ENCODE results near the gene MYOC. TPM values are rescaled to one million over a fixed set of nuclear protein-coding genes. Genes with fewer than 3 reads are reported as not detected.

MYOC gene
- total RNA-seq, 1 donor from 2014 or later: not detected

DNA sequence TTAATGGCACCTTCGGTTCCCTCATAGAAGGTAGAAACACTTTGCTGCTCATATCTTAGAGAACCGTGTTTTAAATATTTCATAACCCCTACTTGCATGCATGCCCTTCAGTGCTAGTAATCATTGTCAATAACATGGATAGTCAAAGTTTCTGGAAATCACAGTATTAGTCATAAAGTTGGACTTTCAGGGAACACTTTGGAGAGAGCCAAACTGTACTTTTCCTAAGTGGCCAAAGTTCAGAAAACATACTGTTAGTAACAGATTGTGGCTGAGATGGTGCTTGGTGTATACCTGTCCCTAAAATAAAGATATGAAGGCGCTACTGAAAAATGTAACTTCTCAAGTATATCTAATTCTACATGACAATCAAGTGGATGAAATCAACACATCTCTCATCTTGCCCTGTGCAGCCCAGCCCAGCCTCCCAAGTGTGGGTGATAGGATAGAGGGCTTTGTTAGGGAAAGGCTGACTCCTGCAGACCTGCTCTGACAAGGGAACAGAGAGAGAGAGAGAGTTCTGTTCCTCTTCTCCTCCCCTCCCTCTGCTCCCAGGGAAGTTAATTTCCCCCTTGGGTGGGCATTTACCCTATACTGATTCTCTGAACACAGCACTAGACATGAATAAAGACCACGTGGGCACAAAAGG is 14.4 kb downstream of the MYOC start:
- H3K36me3 ChIP-seq: no peaks in the 10 kb centered on the region
- H3K36me3 Mint-ChIP-seq: no peaks in the 10 kb centered on the region
- H3K4me3 Mint-ChIP-seq: no peak overlapping the region
- H3K9me3 Mint-ChIP-seq: no peaks in the 10 kb centered on the region
- H3K4me1 Mint-ChIP-seq: peaks cover 14% of the 10 kb centered on the region
- peaks cover 4% of the 10 kb centered on the region for H3K27me3 Mint-ChIP-seq (ENCODE audit: insufficient read depth, low read depth)
- H3K79me2 ChIP-seq (ENCODE audit: low read depth): no peaks in the 10 kb centered on the region
- no peaks in the 10 kb centered on the region for H4K20me1 ChIP-seq (ENCODE audit: low read depth)
- no peaks in the 10 kb centered on the region for H3K9me3 ChIP-seq (ENCODE audit: low read depth)
- H3K27ac Mint-ChIP-seq: no peak overlapping the region
- H3K4me3 ChIP-seq: no peak overlapping the region
- H3K27me3 ChIP-seq: no peaks in the 10 kb centered on the region
- H3K9ac ChIP-seq: no peak overlapping the region
- no peak overlapping the region for H3K4me2 ChIP-seq
- H3K27ac ChIP-seq: no peak overlapping the region
- H2AFZ ChIP-seq (replicated peaks): no peak overlapping the region
- H3F3A ChIP-seq (ENCODE audit: low read depth): no peaks in the 10 kb centered on the region
- peaks cover 4% of the 10 kb centered on the region for H3K4me1 ChIP-seq
- DNase-seq (ENCODE audit: low spot score): no peak
- no peak for TF ChIP-seq EZH2phosphoT487 (IDR thresholded peaks at IDR 0.05)
- TF ChIP-seq, protein P1, sequence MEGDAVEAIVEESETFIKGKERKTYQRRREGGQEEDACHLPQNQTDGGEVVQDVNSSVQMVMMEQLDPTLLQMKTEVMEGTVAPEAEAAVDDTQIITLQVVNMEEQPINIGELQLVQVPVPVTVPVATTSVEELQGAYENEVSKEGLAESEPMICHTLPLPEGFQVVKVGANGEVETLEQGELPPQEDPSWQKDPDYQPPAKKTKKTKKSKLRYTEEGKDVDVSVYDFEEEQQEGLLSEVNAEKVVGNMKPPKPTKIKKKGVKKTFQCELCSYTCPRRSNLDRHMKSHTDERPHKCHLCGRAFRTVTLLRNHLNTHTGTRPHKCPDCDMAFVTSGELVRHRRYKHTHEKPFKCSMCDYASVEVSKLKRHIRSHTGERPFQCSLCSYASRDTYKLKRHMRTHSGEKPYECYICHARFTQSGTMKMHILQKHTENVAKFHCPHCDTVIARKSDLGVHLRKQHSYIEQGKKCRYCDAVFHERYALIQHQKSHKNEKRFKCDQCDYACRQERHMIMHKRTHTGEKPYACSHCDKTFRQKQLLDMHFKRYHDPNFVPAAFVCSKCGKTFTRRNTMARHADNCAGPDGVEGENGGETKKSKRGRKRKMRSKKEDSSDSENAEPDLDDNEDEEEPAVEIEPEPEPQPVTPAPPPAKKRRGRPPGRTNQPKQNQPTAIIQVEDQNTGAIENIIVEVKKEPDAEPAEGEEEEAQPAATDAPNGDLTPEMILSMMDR (IDR thresholded peaks at IDR 0.05): no peak

DNA sequence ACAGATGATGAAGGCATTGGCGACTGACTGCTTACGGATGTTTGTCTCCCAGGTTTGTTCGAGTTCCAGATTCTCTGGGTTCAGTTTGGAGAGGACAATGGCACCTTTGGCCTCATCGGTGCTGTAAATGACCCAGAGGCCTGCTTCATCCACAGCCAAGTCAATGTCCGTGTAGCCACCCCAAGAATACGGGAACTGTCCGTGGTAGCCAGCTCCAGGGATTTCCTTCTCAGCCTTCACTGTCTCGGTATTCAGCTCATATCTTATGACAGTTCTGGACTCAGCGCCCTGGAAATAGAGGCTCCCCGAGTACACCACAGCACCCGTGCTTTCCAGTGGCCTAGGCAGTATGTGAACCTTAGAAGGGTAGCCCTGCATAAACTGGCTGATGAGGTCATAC is 16.3 kb downstream of the MYOC start:
- H3K27ac ChIP-seq: no peak overlapping the region
- H3K4me2 ChIP-seq: no peak overlapping the region
- H3K27ac Mint-ChIP-seq: no peak overlapping the region
- H3K36me3 ChIP-seq: no peaks in the 10 kb centered on the region
- H3K9ac ChIP-seq: no peak overlapping the region
- H3K4me3 ChIP-seq: no peak overlapping the region
- TF ChIP-seq, protein P1 (IDR thresholded peaks at IDR 0.05): no peak
- no peak for TF ChIP-seq EZH2 (IDR thresholded peaks at IDR 0.05)
- no peak for TF ChIP-seq EZH2phosphoT487 (IDR thresholded peaks at IDR 0.05)
- no peaks in the 10 kb centered on the region for H3K9me3 ChIP-seq (ENCODE audit: low read depth)
- peaks cover 7% of the 10 kb centered on the region for H3K4me1 Mint-ChIP-seq
- no peaks in the 10 kb centered on the region for H3K27me3 ChIP-seq
- no peak overlapping the region for H2AFZ ChIP-seq (replicated peaks)
- no peaks in the 10 kb centered on the region for H4K20me1 ChIP-seq (ENCODE audit: low read depth)
- H3F3A ChIP-seq (ENCODE audit: low read depth): no peaks in the 10 kb centered on the region
- H3K79me2 ChIP-seq (ENCODE audit: low read depth): no peaks in the 10 kb centered on the region
- no peaks in the 10 kb centered on the region for H3K4me1 ChIP-seq
- H3K4me3 Mint-ChIP-seq: no peak overlapping the region
- peaks cover 6% of the 10 kb centered on the region for H3K27me3 Mint-ChIP-seq (ENCODE audit: insufficient read depth, low read depth)
- H3K9me3 Mint-ChIP-seq: peaks cover 3% of the 10 kb centered on the region
- H3K36me3 Mint-ChIP-seq: no peaks in the 10 kb centered on the region
- DNase-seq (ENCODE audit: low spot score): peak; percentile 39

DNA sequence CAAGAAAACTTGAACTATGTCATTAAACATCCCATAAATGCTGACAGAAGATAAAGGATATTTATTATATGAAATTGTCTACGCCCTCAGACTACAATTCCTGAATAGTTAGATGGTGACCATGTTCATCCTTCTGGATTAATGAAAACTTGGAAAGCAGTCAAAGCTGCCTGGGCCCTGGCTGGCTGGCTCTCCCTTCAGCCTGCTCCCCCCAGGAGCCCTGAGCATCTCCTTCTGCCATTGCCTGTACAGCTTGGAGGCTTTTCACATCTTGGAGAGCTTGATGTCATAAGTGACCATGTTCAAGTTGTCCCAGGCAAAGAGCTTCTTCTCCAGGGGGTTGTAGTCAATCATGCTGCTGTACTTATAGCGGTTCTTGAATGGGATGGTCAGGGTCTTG is 16.8 kb downstream of the MYOC start:
- Mint-ChIP-seq H3K36me3 (no peaks in the 10 kb centered on the region), H3K9me3 (peaks cover 3% of the 10 kb centered on the region), H3K27ac (no peak overlapping the region), H3K4me3 (no peak overlapping the region), H3K27me3 (ENCODE audit: insufficient read depth, low read depth) (peaks cover 6% of the 10 kb centered on the region), H3K4me1 (peaks cover 6% of the 10 kb centered on the region)
- Histone ChIP-seq H3F3A (ENCODE audit: low read depth) (no peaks in the 10 kb centered on the region), H3K4me2 (no peak overlapping the region), H3K36me3 (no peaks in the 10 kb centered on the region), H2AFZ (replicated peaks) (no peak overlapping the region), H3K27ac (no peak overlapping the region), H3K4me1 (no peaks in the 10 kb centered on the region), H3K4me3 (no peak overlapping the region), H3K27me3 (no peaks in the 10 kb centered on the region), H4K20me1 (ENCODE audit: low read depth) (no peaks in the 10 kb centered on the region), H3K79me2 (ENCODE audit: low read depth) (no peaks in the 10 kb centered on the region), H3K9ac (no peak overlapping the region), H3K9me3 (ENCODE audit: low read depth) (no peaks in the 10 kb centered on the region)
- TF ChIP-seq, protein P1 (IDR thresholded peaks at IDR 0.05): no peak
- no peak for DNase-seq (ENCODE audit: low spot score)
